Activated T-cell treated with anti-CD3 and anti-CD28 coated beads, Interleukin-2, amount 50 U/mL, for 4 hours (primary cell): ENCODE measurements around the gene SNAP91. TPM values are rescaled to one million over a fixed set of nuclear protein-coding genes. Genes with fewer than 3 reads are reported as not detected.

ENCODE experiments used
- total RNA-seq, 3 donors: library from RNA; stranded (reverse); gene quantifications; one replicate each; pipeline ENCODE4 v1.2.1, GENCODE V29; 2021

The SNAP91 gene
- total RNA-seq, 3 donors from 2014 or later: not detected

Other genes with a start within 250 kb of the SNAP91 start
- not detected for gene PRSS35, start 196.6 kb downstream of the SNAP91 start, total RNA-seq
- not detected for gene RIPPLY2, start 144.3 kb upstream of the SNAP91 start, total RNA-seq
- gene CYB5R4, start 150.6 kb upstream of the SNAP91 start, total RNA-seq: 10 to 100 TPM; 25.8 to 30.9 (median 27.7) TPM